ENCODE measurements around the gene VIPAS39.
A peak's percentile ranks its signal among the peaks of the same experiment; 100 is the strongest.

VIPAS39 gene

GRCh38 chr14:77457522-77458248 lies at the start of gene VIPAS39, which contains the start of gene AHSA1:
Gene VIPAS39, minus strand, starts transcription at chr14:77457601. Its CDS starts 3,499 bp downstream, at chr14:77454102.
Gene AHSA1, plus strand, starts transcription at chr14:77458093. Its CDS starts 97 bp downstream, at chr14:77458190.
- peak; percentile 96 for ATAC-seq
- TF ChIP-seq TSHZ2 (CRISPR knock-in tag; IDR thresholded peaks at IDR 0.05) (peak; percentile 85; the same call in 1 of the 2 replicates), CSRNP3 (CRISPR knock-in tag; IDR thresholded peaks at IDR 0.05) (no peak), ZNF565 (CRISPR knock-in tag; conservative IDR thresholded peaks at IDR 0.05; ENCODE audit: low read depth) (no peak)

GRCh38 chr14:77505031-77505430 lies 47.6 kb upstream of the VIPAS39 start:
- no peak for ATAC-seq
- no peak for TF ChIP-seq ZFP30 (CRISPR knock-in tag; IDR thresholded peaks at IDR 0.05)
- TF ChIP-seq SNAI2 (CRISPR knock-in tag; IDR thresholded peaks at IDR 0.05) = no peak
- no peak for TF ChIP-seq CSDC2 (CRISPR knock-in tag; IDR thresholded peaks at IDR 0.05)
- no peak for TF ChIP-seq TSHZ2 (CRISPR knock-in tag; IDR thresholded peaks at IDR 0.05)
- TF ChIP-seq CREB5 (CRISPR knock-in tag; IDR thresholded peaks at IDR 0.05; ENCODE audit: low read depth) = no peak
- no peak for TF ChIP-seq ZC3H10 (CRISPR knock-in tag; IDR thresholded peaks at IDR 0.05)
- TF ChIP-seq ZNF565 (CRISPR knock-in tag; conservative IDR thresholded peaks at IDR 0.05; ENCODE audit: low read depth) = no peak
- no peak for TF ChIP-seq ISL1 (CRISPR knock-in tag; IDR thresholded peaks at IDR 0.05)
- TF ChIP-seq ZFP3 (CRISPR knock-in tag; IDR thresholded peaks at IDR 0.05) = no peak
- TF ChIP-seq OSR1 (CRISPR knock-in tag; IDR thresholded peaks at IDR 0.05) = no peak
- TF ChIP-seq GLIS3 (CRISPR knock-in tag; IDR thresholded peaks at IDR 0.05) = no peak
- no peak for TF ChIP-seq ZNF70 (CRISPR knock-in tag; IDR thresholded peaks at IDR 0.05)
- no peak for TF ChIP-seq CSRNP3 (CRISPR knock-in tag; IDR thresholded peaks at IDR 0.05)
- no peak for TF ChIP-seq ARNTL (CRISPR knock-in tag; IDR thresholded peaks at IDR 0.05; ENCODE audit: borderline replicate concordance, low read depth)
- TF ChIP-seq PPARA (CRISPR knock-in tag; IDR thresholded peaks at IDR 0.05; ENCODE audit: borderline replicate concordance) = no peak
- TF ChIP-seq TCF4 (CRISPR knock-in tag; IDR thresholded peaks at IDR 0.05; ENCODE audit: borderline replicate concordance) = no peak

- TF ChIP-seq ZNF70 (CRISPR knock-in tag; IDR thresholded peaks at IDR 0.05) = no peak
- TF ChIP-seq ZFP30 (CRISPR knock-in tag; IDR thresholded peaks at IDR 0.05) = no peak
- no peak for TF ChIP-seq TCF4 (CRISPR knock-in tag; IDR thresholded peaks at IDR 0.05; ENCODE audit: borderline replicate concordance)
- no peak for TF ChIP-seq SNAI2 (CRISPR knock-in tag; IDR thresholded peaks at IDR 0.05)
- TF ChIP-seq ISL1 (CRISPR knock-in tag; IDR thresholded peaks at IDR 0.05) = no peak
- no peak for TF ChIP-seq RARB (CRISPR knock-in tag; IDR thresholded peaks at IDR 0.05)
- no peak for TF ChIP-seq CSRNP3 (CRISPR knock-in tag; IDR thresholded peaks at IDR 0.05)
- TF ChIP-seq BACH2 (CRISPR knock-in tag; IDR thresholded peaks at IDR 0.05; ENCODE audit: borderline replicate concordance) = no peak
- TF ChIP-seq ZNF8 (CRISPR knock-in tag; IDR thresholded peaks at IDR 0.05) = no peak
- TF ChIP-seq ZC3H10 (CRISPR knock-in tag; IDR thresholded peaks at IDR 0.05) = no peak
- no peak for ATAC-seq
These were observed 45.7 kb upstream of the VIPAS39 start for GRCh38 chr14:77503138-77503537.

Data from SK-N-SH treated with all-trans-retinoic acid at 6 μM for 48 hours (cell line).